Measurements from ENCODE around the gene TFR2. TPM values are rescaled to one million over a fixed set of nuclear protein-coding genes. Genes with fewer than 3 reads are reported as not detected.
"Not testable (repeated sequence)": the region's sequence is repeated elsewhere in the genome, so short reads cannot be mapped to it uniquely, and the experiment has no call there.

The TFR2 gene
- total RNA-seq, 1 donor from 2014 or later, result 13.8 TPM

DNA sequence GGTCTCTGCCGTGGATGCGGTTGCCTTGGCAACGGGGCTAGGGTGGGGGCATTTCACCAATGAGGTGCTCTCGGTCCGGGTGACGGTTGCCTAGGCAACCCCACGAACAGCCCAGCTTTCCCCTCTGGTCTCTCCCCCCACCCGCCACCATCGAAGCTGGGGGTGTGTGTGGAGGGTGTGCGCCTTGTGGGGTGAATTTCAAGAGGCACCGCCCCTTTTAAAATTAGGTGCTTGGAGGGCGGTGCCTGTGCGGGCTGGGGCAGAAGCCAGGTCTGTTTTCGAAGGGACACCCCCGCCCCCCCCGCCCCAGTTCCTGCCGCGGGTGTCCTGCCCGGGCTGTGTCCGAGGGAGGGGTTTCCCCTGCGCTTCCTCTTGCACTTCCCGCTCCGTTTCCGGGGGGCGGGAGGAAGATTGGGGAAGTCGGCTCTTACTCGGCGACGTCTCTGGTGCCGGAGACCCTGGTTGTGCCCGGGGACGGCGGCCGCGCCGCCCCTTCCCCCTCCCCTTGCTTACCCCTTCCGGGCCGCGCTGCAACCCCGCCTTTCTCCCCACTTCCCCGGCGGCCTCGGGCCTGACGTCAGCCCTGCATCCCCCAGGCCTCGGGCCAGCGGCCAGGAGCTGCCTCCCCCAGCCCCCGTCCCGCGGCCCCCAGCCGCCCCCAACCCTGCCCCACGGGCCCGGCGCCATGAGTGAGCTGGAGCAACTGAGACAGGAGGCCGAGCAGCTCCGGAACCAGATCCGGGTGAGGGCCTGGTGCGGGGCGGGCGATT, 34.4 kb upstream of the TFR2 start:
- intact Hi-C loops (cut with micrococcal nuclease), result loop anchor here (1.0 to 10.0 kb wide), 3 partner anchors 16 to 551 kb away; partner anchors contain the start of genes MBLAC1 and TSC22D4
- H3K36me3 Mint-ChIP-seq (ENCODE audit: low read depth), result peaks cover 18% of the 10 kb centered on the region

DNA sequence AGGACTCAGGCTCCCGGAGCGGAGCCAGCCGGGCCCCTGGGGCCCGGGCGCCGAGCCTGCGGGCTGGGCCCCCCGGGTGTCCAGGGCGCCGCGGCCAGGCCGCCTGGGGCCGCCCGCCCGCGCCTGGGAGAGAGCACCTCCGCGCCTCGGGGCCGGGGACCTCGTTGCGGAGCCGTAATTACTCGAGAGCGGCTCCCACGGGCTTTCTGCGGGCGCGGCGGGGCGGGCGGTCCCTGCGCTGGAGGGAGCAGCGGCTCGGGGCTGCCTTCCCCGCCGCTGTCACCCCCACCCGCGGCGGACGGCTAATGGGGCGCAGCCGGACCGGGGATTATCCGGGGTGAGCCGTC, 33.7 kb upstream of the TFR2 start:
- intact Hi-C loops (cut with micrococcal nuclease), result loop anchor here (1.0 to 10.0 kb wide), 3 partner anchors 16 to 550 kb away; partner anchors contain the start of genes MBLAC1 and TSC22D4
- Mint-ChIP-seq H3K36me3 (ENCODE audit: low read depth) (peaks cover 18% of the 10 kb centered on the region), H3K27ac (no peak overlapping the region), H3K27me3 (ENCODE audit: insufficient read depth) (peaks cover 7% of the 10 kb centered on the region), H3K4me1 (ENCODE audit: low read depth) (peaks cover 12% of the 10 kb centered on the region), H3K9me3 (no peaks in the 10 kb centered on the region), H3K4me3 (peak overlapping the region; percentile 98)
- no peak for DNase-seq (ENCODE audit: low spot score)

More for the DNA sequence above, 34.4 kb upstream of the TFR2 start:
- peak; percentile 78 for DNase-seq (ENCODE audit: low spot score)
- peaks cover 15% of the 10 kb centered on the region for H3K4me1 Mint-ChIP-seq (ENCODE audit: low read depth)
- H3K27me3 Mint-ChIP-seq (ENCODE audit: insufficient read depth), result peaks cover 7% of the 10 kb centered on the region
- peak overlapping the region; percentile 81 for H3K27ac Mint-ChIP-seq
- H3K9me3 Mint-ChIP-seq, result no peaks in the 10 kb centered on the region
- H3K4me3 Mint-ChIP-seq, result peak overlapping the region; percentile 88

DNA sequence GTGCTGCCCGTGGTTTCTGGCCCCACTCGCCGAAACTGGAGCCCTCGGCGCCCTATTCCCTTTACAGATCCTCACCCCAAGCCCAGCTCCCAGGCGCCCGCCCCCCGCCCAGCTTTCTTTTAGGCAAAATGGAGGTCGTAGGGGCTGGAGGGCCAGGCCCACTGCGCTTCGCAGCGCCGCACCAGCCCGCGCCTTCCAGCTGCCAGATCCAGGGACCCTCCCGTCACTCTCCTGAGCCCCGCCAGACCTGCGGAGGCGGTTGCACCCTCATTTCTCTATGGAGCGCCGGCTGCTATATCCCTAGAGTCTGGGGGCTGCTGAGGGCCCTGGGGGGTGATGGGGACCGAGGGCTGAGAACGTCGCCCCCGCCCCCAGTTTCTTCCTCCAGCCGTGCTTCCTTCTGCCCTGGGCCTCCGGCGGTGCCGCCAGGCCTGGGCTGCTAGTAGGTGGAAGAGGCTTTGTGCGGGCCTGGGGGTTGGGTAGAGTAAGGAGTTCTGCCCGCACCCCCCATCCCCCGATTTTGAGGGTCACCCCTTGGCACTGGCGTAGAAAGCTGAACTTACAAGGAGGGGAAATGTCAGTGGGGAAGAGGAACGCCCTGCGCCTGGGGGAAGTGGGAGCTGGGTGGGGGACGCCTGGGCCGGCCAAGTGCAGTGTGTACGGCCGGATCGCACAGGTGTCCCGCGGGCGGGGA, 33.2 kb upstream of the TFR2 start:
- no peak for DNase-seq (ENCODE audit: low spot score)
- intact Hi-C loops (cut with micrococcal nuclease), result loop anchor here (1.0 to 10.0 kb wide), 3 partner anchors 17 to 550 kb away; partner anchors contain the start of genes MBLAC1 and TSC22D4
- peaks cover 18% of the 10 kb centered on the region for H3K36me3 Mint-ChIP-seq (ENCODE audit: low read depth)
- peaks cover 10% of the 10 kb centered on the region for H3K4me1 Mint-ChIP-seq (ENCODE audit: low read depth)
- H3K9me3 Mint-ChIP-seq, result no peaks in the 10 kb centered on the region
- H3K27ac Mint-ChIP-seq, result peak overlapping the region; percentile 94
- H3K4me3 Mint-ChIP-seq, result peak overlapping the region; percentile 98
- peaks cover 10% of the 10 kb centered on the region for H3K27me3 Mint-ChIP-seq (ENCODE audit: insufficient read depth)

DNA sequence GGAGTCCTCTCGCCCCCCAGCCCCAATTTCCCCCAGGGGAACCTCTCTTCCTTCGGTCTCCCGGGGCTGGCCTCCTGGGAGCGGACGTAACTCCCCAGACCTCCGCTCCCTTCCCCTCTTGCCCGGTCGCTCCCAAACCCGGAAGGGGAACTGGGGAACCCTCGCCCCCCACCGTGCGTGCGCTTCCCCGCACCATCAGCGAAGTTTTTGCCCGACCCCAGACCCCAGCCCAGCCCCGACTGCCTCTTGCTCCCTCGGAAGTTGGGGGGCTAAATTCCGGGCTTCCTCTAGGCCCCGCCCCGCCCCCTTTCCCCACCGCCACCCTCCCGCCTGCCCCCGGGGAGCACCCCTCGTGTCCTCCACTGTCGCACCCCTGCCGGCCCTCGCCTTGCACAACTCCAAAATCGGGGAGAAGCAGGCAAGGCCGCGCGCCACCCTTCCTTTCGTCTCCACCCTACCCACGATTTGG, 32.6 kb upstream of the TFR2 start:
- peak overlapping the region; percentile 94 for H3K27ac Mint-ChIP-seq
- DNase-seq (ENCODE audit: low spot score), result peak; percentile 28
- intact Hi-C loops (cut with micrococcal nuclease), result loop anchor here (1.0 to 10.0 kb wide), 14 partner anchors 18 to 574 kb away; partner anchors contain the start of genes ACTL6B, AGFG2, FBXO24 and LRCH4

DNA sequence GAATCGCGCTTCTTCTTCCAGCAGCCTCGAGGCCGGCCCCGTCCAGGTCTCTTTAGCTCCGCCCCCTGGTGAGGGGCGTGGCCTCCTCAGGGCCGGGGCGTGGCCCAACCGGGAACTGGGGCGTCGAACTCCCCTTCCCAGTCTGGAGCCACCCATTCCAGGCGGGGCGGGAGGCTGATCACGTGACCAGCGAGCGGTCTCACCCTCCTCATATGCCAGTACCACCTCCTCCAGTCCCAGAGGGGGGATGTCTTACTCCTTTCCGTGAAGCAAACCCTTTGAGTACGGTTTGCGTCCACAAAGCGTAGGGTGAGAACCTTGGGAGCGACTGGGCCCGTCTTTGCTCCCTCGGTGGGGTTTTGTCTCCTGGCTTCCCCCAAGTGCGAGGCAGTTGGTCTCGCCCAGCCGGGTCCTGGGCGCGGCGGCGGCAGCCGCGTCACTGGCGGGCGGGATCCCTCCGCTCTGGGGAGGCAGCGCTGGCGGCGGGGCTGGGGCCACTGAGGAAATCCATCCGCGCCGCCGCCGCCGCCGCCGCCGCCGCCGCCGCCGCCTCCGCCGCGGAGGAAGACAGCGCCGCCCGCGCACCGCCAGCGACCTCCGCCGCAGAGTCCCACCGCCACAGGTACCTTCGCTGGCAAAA, 32.1 kb upstream of the TFR2 start, which contains the start of gene GNB2:
GNB2 (plus strand) TSS at position 439 of the 640 bp plus-strand sequence. CDS start 2,526 bp downstream, outside the sequence.
- peaks cover 10% of the 10 kb centered on the region for H3K27me3 Mint-ChIP-seq (ENCODE audit: insufficient read depth)
- H3K9me3 Mint-ChIP-seq, result no peaks in the 10 kb centered on the region
- H3K36me3 Mint-ChIP-seq (ENCODE audit: low read depth), result peaks cover 13% of the 10 kb centered on the region
- intact Hi-C loops (cut with micrococcal nuclease), result loop anchor here (1.0 to 10.0 kb wide), 13 partner anchors 17 to 573 kb away; partner anchors contain the start of genes ACTL6B, AGFG2, FBXO24 and LRCH4
- H3K4me3 Mint-ChIP-seq, result peak within 1 kb of the TSS; percentile 98
- H3K27ac Mint-ChIP-seq, result peak within 1 kb of the TSS; percentile 94
- peak; percentile 99 for DNase-seq (ENCODE audit: low spot score)
- H3K4me1 Mint-ChIP-seq (ENCODE audit: low read depth), result peaks cover 10% of the 10 kb centered on the region

More for the DNA sequence above, 32.6 kb upstream of the TFR2 start:
- Mint-ChIP-seq H3K4me1 (ENCODE audit: low read depth) (peaks cover 10% of the 10 kb centered on the region), H3K27me3 (ENCODE audit: insufficient read depth) (peaks cover 10% of the 10 kb centered on the region), H3K36me3 (ENCODE audit: low read depth) (peaks cover 15% of the 10 kb centered on the region), H3K4me3 (peak overlapping the region; percentile 98), H3K9me3 (no peaks in the 10 kb centered on the region)

DNA sequence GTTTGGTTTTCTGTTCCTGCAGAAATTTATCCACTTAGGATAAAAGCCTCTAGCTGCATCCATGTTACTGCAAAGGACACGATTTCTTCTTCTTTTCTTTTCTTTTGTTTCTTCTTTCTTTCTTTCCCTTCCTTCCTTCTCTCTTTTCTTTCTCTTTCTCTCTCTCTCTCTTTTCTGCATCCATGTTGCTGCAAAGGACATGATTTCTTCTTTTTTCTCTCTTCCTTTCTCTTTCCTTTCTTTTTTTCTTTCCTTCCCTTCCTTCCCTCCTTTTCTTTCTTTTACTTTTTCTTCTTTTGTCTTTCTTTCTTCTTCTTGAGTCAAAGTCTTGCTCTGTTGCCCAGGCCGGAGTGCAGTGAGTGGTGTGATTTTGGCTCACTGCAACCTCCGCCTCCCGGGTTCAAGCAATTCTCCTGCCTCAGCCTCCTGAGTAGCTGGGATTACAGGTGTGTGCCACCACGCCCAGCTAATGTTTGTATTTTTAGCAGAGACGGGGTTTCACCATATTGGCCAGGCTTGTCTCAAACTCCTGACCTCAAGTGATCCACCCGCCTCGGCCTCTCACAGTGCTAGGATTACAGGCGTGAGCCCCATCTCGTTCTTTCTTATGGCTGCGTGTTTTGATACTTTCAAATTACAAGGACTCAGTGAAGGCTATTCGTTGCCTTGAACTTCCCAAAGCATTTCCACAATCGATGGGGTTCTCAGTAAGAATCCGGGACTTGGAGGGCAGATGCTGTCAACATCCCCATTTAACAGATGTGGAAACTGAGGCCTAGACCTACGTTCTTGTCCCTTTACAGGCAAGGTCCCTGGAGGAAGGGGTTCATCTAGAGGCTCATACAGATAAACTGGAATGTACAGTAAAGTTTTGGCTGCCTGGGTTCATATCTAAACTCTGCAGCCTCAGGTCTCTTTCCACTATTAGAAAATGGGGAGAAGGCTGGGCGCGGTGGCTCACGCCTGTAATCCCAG, 30.3 kb upstream of the TFR2 start:
- H3K36me3 Mint-ChIP-seq (ENCODE audit: low read depth), result peaks cover 4% of the 10 kb centered on the region
- no peak overlapping the region for H3K4me3 Mint-ChIP-seq
- peaks cover 16% of the 10 kb centered on the region for H3K27me3 Mint-ChIP-seq (ENCODE audit: insufficient read depth)
- intact Hi-C loops (cut with micrococcal nuclease), result loop anchor here (10.0 kb wide), 1 partner anchor 547 kb away; the partner anchor contains the start of gene MBLAC1
- H3K27ac Mint-ChIP-seq, result no peak overlapping the region
- peaks cover 5% of the 10 kb centered on the region for H3K4me1 Mint-ChIP-seq (ENCODE audit: low read depth)
- no peaks in the 10 kb centered on the region for H3K9me3 Mint-ChIP-seq
- DNase-seq (ENCODE audit: low spot score), result no peak

DNA sequence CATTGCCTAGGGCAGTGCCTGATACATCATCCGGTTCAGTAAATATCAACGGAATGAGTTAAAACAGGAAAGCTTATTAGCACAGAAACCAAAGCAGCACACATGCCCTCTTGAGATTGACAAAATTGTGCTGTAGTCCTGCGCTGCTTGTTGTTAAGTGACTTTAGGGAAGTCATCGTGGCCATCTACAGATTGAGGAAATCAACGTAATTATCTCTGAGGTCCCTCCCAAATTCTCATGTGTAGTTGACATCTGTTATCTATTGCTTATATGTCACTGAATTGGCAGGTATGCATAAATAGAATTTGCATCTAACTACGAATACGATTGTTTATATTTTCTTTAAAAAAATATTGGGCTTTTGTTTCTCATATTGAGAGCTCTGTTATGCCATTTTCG, 28.7 kb upstream of the TFR2 start:
- Mint-ChIP-seq H3K4me3 (no peak overlapping the region), H3K36me3 (ENCODE audit: low read depth) (no peaks in the 10 kb centered on the region), H3K4me1 (ENCODE audit: low read depth) (no peaks in the 10 kb centered on the region), H3K27me3 (ENCODE audit: insufficient read depth) (peaks cover 19% of the 10 kb centered on the region), H3K27ac (no peak overlapping the region), H3K9me3 (no peaks in the 10 kb centered on the region)
- intact Hi-C loops (cut with micrococcal nuclease), result loop anchor here (10.0 kb wide), 1 partner anchor 545 kb away; the partner anchor contains the start of gene MBLAC1
- DNase-seq (ENCODE audit: low spot score), result no peak

DNA sequence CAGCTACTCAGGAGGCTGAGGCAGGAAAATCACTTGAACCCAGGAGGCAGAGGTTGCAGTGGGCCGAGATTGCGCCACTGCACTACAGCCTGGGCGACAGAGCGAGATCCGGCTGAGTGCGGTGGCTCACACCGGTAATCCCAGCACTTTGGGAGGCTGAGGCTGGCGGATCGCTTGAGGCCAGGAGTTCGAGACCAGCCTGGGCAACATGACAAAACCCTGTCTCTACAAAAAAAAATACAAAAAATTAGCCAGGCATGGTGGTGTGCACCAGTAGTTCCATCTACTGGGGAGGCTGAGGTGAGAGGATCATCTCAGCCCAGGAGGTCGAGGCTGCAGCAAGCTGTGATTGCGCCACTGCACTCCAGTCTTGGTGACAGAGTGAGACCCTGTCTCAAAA, 27.8 kb upstream of the TFR2 start:
- intact Hi-C loops (cut with micrococcal nuclease); H3K4me1 Mint-ChIP-seq (ENCODE audit: low read depth); H3K9me3 Mint-ChIP-seq; H3K4me3 Mint-ChIP-seq; H3K27ac Mint-ChIP-seq; DNase-seq (ENCODE audit: low spot score); H3K36me3 Mint-ChIP-seq (ENCODE audit: low read depth): not testable (repeated sequence)
- peaks cover 19% of the 10 kb centered on the region for H3K27me3 Mint-ChIP-seq (ENCODE audit: insufficient read depth)

DNA sequence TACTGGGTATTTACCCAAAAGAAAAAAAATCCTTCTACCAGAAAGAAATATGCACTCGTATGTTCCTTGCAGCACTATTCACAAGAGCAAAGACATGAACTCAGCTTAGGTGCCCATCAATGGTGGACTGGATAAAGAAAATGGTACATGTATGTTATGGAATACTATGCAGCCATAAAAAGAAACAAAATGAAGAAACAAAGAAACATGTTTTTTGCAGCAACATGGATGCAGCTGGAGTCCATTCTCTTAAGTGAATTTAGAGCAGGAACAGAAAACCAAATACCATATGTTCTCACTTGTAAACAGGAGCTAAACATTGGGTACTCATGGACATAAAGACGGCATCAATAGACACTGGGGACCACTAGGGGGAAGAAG, 26.7 kb upstream of the TFR2 start:
- H3K36me3 Mint-ChIP-seq (ENCODE audit: low read depth), result no peaks in the 10 kb centered on the region
- intact Hi-C loops (cut with micrococcal nuclease), result no loop called here
- no peaks in the 10 kb centered on the region for H3K9me3 Mint-ChIP-seq
- no peaks in the 10 kb centered on the region for H3K4me1 Mint-ChIP-seq (ENCODE audit: low read depth)
- no peak for DNase-seq (ENCODE audit: low spot score)
- H3K27ac Mint-ChIP-seq, result no peak overlapping the region
- no peak overlapping the region for H3K4me3 Mint-ChIP-seq
- H3K27me3 Mint-ChIP-seq (ENCODE audit: insufficient read depth), result peaks cover 19% of the 10 kb centered on the region

DNA sequence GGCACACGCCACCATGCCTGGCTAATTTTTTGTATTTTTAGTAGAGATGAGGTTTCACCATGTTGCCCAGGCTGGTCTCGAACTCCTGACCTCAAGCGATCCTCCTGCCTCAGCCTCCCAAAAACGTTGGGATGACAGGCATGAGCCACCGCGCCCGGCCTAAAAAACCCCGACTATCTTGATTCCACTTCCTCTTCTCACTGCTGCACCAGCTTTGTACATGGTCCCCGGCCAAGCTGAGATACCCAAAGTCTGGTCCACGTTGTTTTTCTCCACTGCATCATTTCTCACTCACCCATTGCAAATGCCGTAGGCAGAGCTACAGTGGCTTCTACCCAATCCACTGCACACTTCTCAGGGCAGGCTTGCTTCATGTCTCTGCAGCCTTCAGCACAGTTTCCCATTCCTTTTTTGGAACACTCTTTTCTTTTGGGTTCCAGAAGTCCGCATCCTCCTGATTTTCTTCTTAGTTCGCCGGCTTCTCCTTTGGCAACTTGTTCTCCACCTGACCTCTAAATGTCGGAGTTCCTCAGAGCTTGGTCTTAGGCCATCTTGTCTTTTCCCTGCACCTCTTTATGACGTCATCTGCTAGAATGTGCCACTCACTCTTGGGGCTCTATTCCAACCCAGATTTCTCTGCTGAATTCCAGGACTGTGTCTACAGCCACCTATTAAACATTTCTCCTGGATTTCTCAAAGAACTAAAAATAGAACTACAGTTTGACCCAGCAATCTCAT, 26.1 kb upstream of the TFR2 start:
- Mint-ChIP-seq H3K4me1 (ENCODE audit: low read depth) (no peaks in the 10 kb centered on the region), H3K9me3 (no peaks in the 10 kb centered on the region), H3K36me3 (ENCODE audit: low read depth) (no peaks in the 10 kb centered on the region), H3K4me3 (no peak overlapping the region), H3K27me3 (ENCODE audit: insufficient read depth) (peaks cover 19% of the 10 kb centered on the region), H3K27ac (no peak overlapping the region)
- intact Hi-C loops (cut with micrococcal nuclease), result no loop called here
- no peak for DNase-seq (ENCODE audit: low spot score)

DNA sequence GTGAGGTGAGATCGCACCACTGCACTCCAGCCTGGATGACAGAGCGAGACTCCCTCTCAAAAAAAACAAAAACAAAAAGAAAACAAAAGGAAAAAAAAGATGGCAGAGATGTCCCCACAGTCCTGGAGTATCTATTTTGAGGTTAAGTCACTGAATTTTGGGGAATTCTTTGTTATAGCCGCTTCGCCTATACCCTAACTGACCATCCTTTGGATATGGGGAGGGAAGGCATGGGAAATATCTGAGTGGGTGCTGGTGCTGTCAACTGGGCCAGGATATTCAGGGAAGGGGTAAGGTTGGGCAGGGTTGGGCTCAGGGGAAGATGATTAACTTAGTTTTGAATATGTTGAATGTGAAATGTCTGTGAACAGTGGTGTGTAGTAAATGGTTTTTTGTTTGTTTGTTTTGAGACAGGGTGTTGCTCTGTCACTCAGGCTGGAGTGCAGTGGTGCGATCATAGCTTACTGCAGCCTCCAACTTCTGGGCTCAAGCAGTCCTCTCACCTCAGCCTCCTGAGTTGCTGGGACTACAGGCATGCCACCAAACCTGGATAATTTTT, 23.9 kb upstream of the TFR2 start:
- intact Hi-C loops (cut with micrococcal nuclease), result no loop called here
- Mint-ChIP-seq H3K36me3 (ENCODE audit: low read depth) (no peaks in the 10 kb centered on the region), H3K4me3 (no peak overlapping the region), H3K27ac (no peak overlapping the region), H3K4me1 (ENCODE audit: low read depth) (no peaks in the 10 kb centered on the region), H3K27me3 (ENCODE audit: insufficient read depth) (peaks cover 17% of the 10 kb centered on the region), H3K9me3 (no peaks in the 10 kb centered on the region)
- DNase-seq (ENCODE audit: low spot score), result no peak

Data from activated T-helper 1 cell treated with anti-CD3 and anti-CD28 coated beads, Interleukin-12 subunit alpha, Interleukin-12 subunit beta, Interleukin-2, Interleukin-4 antibody, amounts not matched to agents 30 ng/mL and 10 ng/mL and 1 ng/mL, durations not matched to agents 14 hours and 24 hours and 36 hours (primary cell).